A549 (cell line): ENCODE data around the gene SNAP91. TPM values are rescaled to one million over a fixed set of nuclear protein-coding genes. Genes with fewer than 3 reads are reported as not detected.

Source experiments
- ATAC-seq, 2 experiments: fragments of 200-7000 bp in 1 of 2; fragments of >200 bp in 1 of 2; cut with Nextera tagmentation in 1 of 2; cut with Tn5 transposase in 1 of 2; 3 replicates each; pipeline versions ENCODE4 v1.8.0 to v1.9.1; 2018 to 2020; ENCODE audit warnings: mild to moderate bottlenecking in 1 of 2, moderate library complexity in 1 of 2
- CTCF ChIA-PET: fragments of 300-600 bp; sonication (Branson Sonifier 250); formaldehyde crosslinking; extraction: SDS; loops from one replicate; lab custom pipeline; 2021; ENCODE audit warnings: antibody characterized with exemption, inconsistent platforms; lab: Yijun Ruan, JAX
- POLR2A ChIA-PET: fragments of 350-600 bp; formaldehyde crosslinking; extraction: SDS; loops from one replicate; lab custom pipeline; 2021; ENCODE audit warnings: antibody characterized with exemption, inconsistent platforms; lab: Yijun Ruan, JAX
- DNase-seq, 2 experiments: peaks; one replicate each; pipeline versions ENCODE4 v3.0.0 to v3.0.0-alpha.2; 2011 to 2016; ENCODE audit warnings: low read depth in 1 of 2, low spot score in 1 of 2
- FAIRE-seq: peaks from 2 replicates; lab custom pipeline; 2011; peaks lifted over from hg19 to GRCh38; lab: Jason Lieb, UNC
- H3K27ac ChIP-seq, 2 experiments: fragments of >200 bp; sonication (Bioruptor Twin); formaldehyde crosslinking; 3 replicates each; pipeline ENCODE4 v1.5.1; 2016 to 2017
- H3K4me1 ChIP-seq: fragments of >200 bp; sonication (Bioruptor Twin); formaldehyde crosslinking; 3 replicates; pipeline ENCODE4 v1.6.1; 2016
- H3K4me2 ChIP-seq: fragments of >200 bp; sonication (Bioruptor Twin); formaldehyde crosslinking; 3 replicates; pipeline ENCODE4 v1.6.1; 2016
- H3K4me3 ChIP-seq: fragments of >200 bp; sonication (Bioruptor Twin); formaldehyde crosslinking; 3 replicates; pipeline ENCODE4 v1.5.1; 2016
- H3K9me3 ChIP-seq: fragments of >200 bp; sonication (Bioruptor Twin); formaldehyde crosslinking; 3 replicates; pipeline ENCODE4 v1.6.1; 2016
- BHLHE40 ChIP-seq: IDR thresholded peaks from 2 replicates; pipeline ENCODE4 v1.6.1; 2012; ENCODE audit warnings: low read depth, low read length, inconsistent platforms
- CBX8 ChIP-seq: fragments of 200-600 bp; sonication (generic); IDR thresholded peaks from 2 replicates; pipeline ENCODE4 v1.6.1; 2016
- CHD4 ChIP-seq: fragments of 200-600 bp; sonication (generic); IDR thresholded peaks from 2 replicates; pipeline ENCODE4 v1.6.1; 2016; ENCODE audit warnings: antibody characterized with exemption, mild to moderate bottlenecking, borderline replicate concordance
- EHMT2 ChIP-seq: fragments of 200-600 bp; sonication (generic); IDR thresholded peaks from 2 replicates; pipeline ENCODE4 v1.6.1; 2016; ENCODE audit warnings: antibody characterized with exemption, low read depth, mild to moderate bottlenecking, moderate library complexity
- EP300 ChIP-seq, 2 experiments: fragments of >200 bp; sonication (Bioruptor Twin); formaldehyde crosslinking; IDR thresholded peaks; 2 replicates in 1 of 2; 3 replicates in 1 of 2; pipeline ENCODE4 v1.6.1; 2016 to 2017
- FOSB ChIP-seq: fragments of 250-450 bp; sonication (Bioruptor Pico); IDR thresholded peaks from 2 replicates; pipeline ENCODE4 v1.5.0; 2020; ENCODE audit warnings: mild to moderate bottlenecking, moderate library complexity
- HOXA7 ChIP-seq: fragments of 250-450 bp; sonication (Bioruptor Pico); IDR thresholded peaks from 2 replicates; pipeline ENCODE4 v1.5.0; 2020; ENCODE audit warnings: mild to moderate bottlenecking, moderate library complexity
- HOXB13 ChIP-seq: fragments of 250-450 bp; sonication (Bioruptor Pico); IDR thresholded peaks from 2 replicates; pipeline ENCODE4 v1.5.0; 2020; ENCODE audit warnings: low read depth, mild to moderate bottlenecking, moderate library complexity
- JUNB ChIP-seq: fragments of >200 bp; sonication (Bioruptor Twin); formaldehyde crosslinking; IDR thresholded peaks from 2 replicates; pipeline ENCODE4 v1.6.1; 2016
- KDM1A ChIP-seq: fragments of 200-600 bp; sonication (generic); IDR thresholded peaks from 2 replicates; pipeline ENCODE4 v1.6.1; 2016; ENCODE audit warnings: low read depth, mild to moderate bottlenecking
- MAFK ChIP-seq: fragments of 450-650 bp; IDR thresholded peaks from 2 replicates; pipeline ENCODE4 v1.6.1; 2014; ENCODE audit not compliant: partially characterized antibody
- MAZ ChIP-seq: fragments of 150-350 bp; IDR thresholded peaks from 2 replicates; pipeline ENCODE4 v1.6.1; 2014; ENCODE audit warnings: antibody characterized with exemption, low read depth, low read length, borderline replicate concordance
- MYC ChIP-seq: IDR thresholded peaks from 2 replicates; pipeline ENCODE4 v1.6.1; 2012; ENCODE audit warnings: mild to moderate bottlenecking, inconsistent platforms, low read length, improper control_type of control experiment, borderline replicate concordance
- NFE2L2 ChIP-seq: fragments of 150-350 bp; conservative IDR thresholded peaks from 2 replicates; pipeline ENCODE4 v1.6.1; 2014; ENCODE audit warnings: low read length
- NPAS2 ChIP-seq: fragments of 250-450 bp; sonication (Bioruptor Pico); IDR thresholded peaks from 2 replicates; pipeline ENCODE4 v1.8.0; 2022; ENCODE audit warnings: mild to moderate bottlenecking, moderate library complexity, borderline replicate concordance
- NR3C1 ChIP-seq: fragments of >200 bp; sonication (Bioruptor Twin); formaldehyde crosslinking; IDR thresholded peaks from 3 replicates; pipeline ENCODE4 v1.6.1; 2017
- PHF8 ChIP-seq: fragments of 200-600 bp; sonication (generic); IDR thresholded peaks from 2 replicates; pipeline ENCODE4 v1.6.1; 2016; ENCODE audit warnings: low read depth, mild to moderate bottlenecking, antibody characterized with exemption, moderate library complexity, borderline replicate concordance
- SREBF2 ChIP-seq: fragments of 450-650 bp; IDR thresholded peaks from 2 replicates; pipeline ENCODE4 v1.6.1; 2014; ENCODE audit warnings: mild to moderate bottlenecking, moderate library complexity
- ZC3H11A ChIP-seq: fragments of 450-650 bp; IDR thresholded peaks from 2 replicates; pipeline ENCODE4 v1.6.1; 2014; ENCODE audit warnings: antibody characterized with exemption, mild to moderate bottlenecking
- ZFP36 ChIP-seq: fragments of 450-650 bp; IDR thresholded peaks from 2 replicates; pipeline ENCODE4 v1.6.1; 2014; ENCODE audit warnings: borderline replicate concordance; ENCODE audit not compliant: partially characterized antibody
- WGBS: methylation state at CpG from one replicate; pipeline ENCODE4 v1.1.6; 2017; ENCODE audit errors: missing lambda C conversion rate; 5-methylcytosine and 5-hydroxymethylcytosine counted together
- polyA plus RNA-seq, 4 experiments: library from polyadenylated mRNA; depleted of rRNA in 3 of 4; stranded (reverse); fragments of >200 nt; fragmentation: RNase III in 1 of 4; extraction: RNeasy Plus Mini Kit Qiagen cat#74134 plus additional on column Dnase treatment in 1 of 4; gene quantifications; 2 replicates in 3 of 4; 3 replicates in 1 of 4; pipeline ENCODE4 v1.2.3, GENCODE V29; 2011 to 2017
- TF ChIP-seq, protein P1 (sequence below): fragments of 450-650 bp; IDR thresholded peaks from 2 replicates; pipeline ENCODE4 v1.6.1; 2014; ENCODE audit warnings: antibody characterized with exemption
- TF ChIP-seq, protein P2 (sequence below): fragments of 150-350 bp; IDR thresholded peaks from 2 replicates; pipeline ENCODE4 v1.6.1; 2014; ENCODE audit warnings: low read depth, mild to moderate bottlenecking, low read length

The SNAP91 gene
- polyA plus RNA-seq, 2 of the 4 experiments (the other 2 are of a cell fraction) = 0.13 to 0.39 TPM

- no peak for TF ChIP-seq CHD4
- FAIRE-seq (no peak), DNase-seq (no peak), ATAC-seq (no peak)
- Histone ChIP-seq H3K27ac (no peak overlapping the region), H3K4me2 (no peak overlapping the region), H3K4me3 (no peak overlapping the region), H3K4me1 (no peaks in the 10 kb centered on the region), H3K9me3 (no peaks in the 10 kb centered on the region)
- ChIA-PET POLR2A (no interaction called here), CTCF (interaction anchor here (1.7 kb wide), 1 partner anchor 18 kb away, joined by 5 read pairs; no protein-coding TSS in a partner anchor)
- 89% methylated on average over 1 of the region's 1 CpG for WGBS
Measured at GRCh38 chr6:83597511-83597910, 111.4 kb downstream of the SNAP91 start.

DNA sequence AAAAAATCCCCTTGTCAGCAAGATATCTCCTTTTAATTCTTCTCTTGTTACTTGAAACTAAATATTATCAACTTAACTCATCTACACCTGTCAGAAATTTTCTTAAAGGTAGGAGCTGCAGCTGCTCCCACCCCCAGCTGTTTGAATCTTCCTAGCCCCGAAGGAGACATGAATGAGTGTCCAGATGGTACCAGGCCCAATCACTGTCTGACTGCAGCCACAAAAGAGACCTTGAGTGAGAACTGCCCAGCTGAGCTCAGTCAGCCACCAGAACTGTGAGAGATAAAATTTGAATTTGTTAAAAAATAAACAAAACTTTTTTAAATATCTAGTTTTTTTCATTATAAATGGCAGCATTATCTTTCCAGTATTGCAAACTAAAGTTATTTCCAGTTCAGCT, 111.8 kb downstream of the SNAP91 start:
- H3K27ac ChIP-seq = no peak overlapping the region
- FAIRE-seq = no peak
- no peaks in the 10 kb centered on the region for H3K9me3 ChIP-seq
- no peaks in the 10 kb centered on the region for H3K4me1 ChIP-seq
- no peak for ATAC-seq
- DNase-seq = no peak
- ChIA-PET POLR2A (no interaction called here), CTCF (interaction anchor here (1.7 kb wide), 1 partner anchor 18 kb away, joined by 5 read pairs; no protein-coding TSS in a partner anchor)
- no peak overlapping the region for H3K4me2 ChIP-seq
- peak; percentile 37 for TF ChIP-seq MAFK
- no peak for TF ChIP-seq BHLHE40
- TF ChIP-seq FOSB (CRISPR knock-in tag) = no peak
- 63% methylated on average over 1 of the region's 1 CpG for WGBS
- H3K4me3 ChIP-seq = no peak overlapping the region

- no peak overlapping the region for H3K4me2 ChIP-seq
- H3K4me3 ChIP-seq = no peak overlapping the region
- no peak overlapping the region for H3K27ac ChIP-seq
- FAIRE-seq = no peak
- CTCF ChIA-PET = no interaction called here
- no peak for ATAC-seq
- TF ChIP-seq EHMT2 (no peak), NPAS2 (CRISPR knock-in tag) (no peak), HOXB13 (no peak)
- POLR2A ChIA-PET = no interaction called here
- DNase-seq = no peak
- no peaks in the 10 kb centered on the region for H3K9me3 ChIP-seq
- no peaks in the 10 kb centered on the region for H3K4me1 ChIP-seq
Measured at GRCh38 chr6:83594941-83595340, 114.0 kb downstream of the SNAP91 start.

DNA sequence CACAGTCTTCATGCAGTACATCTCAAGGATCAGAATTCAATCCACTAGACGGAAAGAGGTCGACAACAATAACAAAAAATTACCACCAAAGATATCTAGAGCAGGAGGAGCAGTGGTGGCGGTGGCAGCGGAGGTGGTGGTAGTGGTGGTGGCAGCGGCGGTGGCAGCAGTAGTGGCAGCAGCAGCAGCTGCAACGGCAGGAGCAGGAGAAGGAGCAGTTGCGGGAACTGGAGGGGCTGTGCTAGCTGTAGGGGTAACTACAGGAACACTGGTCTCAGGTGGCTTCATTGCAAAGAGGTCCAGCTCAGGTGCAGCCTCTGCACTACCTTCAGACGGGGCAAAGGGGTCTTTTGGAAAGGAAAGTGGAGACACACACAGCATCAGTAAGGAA, 115.5 kb downstream of the SNAP91 start:
- ATAC-seq (no peak), DNase-seq (no peak), FAIRE-seq (no peak)
- no peak overlapping the region for H3K27ac ChIP-seq
- H3K4me2 ChIP-seq = peak overlapping the region; percentile 46; the same call in 1 of the 3 replicates
- H3K4me1 ChIP-seq = no peaks in the 10 kb centered on the region
- H3K9me3 ChIP-seq = no peaks in the 10 kb centered on the region
- ChIA-PET CTCF (interaction anchor here (0.8 kb wide), 1 partner anchor 22 kb away, joined by 3 read pairs; no protein-coding TSS in a partner anchor), POLR2A (no interaction called here)
- no peak for TF ChIP-seq CBX8
- TF ChIP-seq CHD4 = no peak
- no peak for TF ChIP-seq NR3C1
- no peak for TF ChIP-seq EP300 (IDR thresholded peaks at IDR 0.05)
- TF ChIP-seq, protein P1, sequence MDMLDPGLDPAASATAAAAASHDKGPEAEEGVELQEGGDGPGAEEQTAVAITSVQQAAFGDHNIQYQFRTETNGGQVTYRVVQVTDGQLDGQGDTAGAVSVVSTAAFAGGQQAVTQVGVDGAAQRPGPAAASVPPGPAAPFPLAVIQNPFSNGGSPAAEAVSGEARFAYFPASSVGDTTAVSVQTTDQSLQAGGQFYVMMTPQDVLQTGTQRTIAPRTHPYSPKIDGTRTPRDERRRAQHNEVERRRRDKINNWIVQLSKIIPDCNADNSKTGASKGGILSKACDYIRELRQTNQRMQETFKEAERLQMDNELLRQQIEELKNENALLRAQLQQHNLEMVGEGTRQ = no peak
- TF ChIP-seq MYC = no peak
- TF ChIP-seq, protein P2, sequence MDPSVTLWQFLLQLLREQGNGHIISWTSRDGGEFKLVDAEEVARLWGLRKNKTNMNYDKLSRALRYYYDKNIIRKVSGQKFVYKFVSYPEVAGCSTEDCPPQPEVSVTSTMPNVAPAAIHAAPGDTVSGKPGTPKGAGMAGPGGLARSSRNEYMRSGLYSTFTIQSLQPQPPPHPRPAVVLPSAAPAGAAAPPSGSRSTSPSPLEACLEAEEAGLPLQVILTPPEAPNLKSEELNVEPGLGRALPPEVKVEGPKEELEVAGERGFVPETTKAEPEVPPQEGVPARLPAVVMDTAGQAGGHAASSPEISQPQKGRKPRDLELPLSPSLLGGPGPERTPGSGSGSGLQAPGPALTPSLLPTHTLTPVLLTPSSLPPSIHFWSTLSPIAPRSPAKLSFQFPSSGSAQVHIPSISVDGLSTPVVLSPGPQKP = no peak
- TF ChIP-seq KDM1A = no peak
- TF ChIP-seq HOXA7 (CRISPR knock-in tag) = no peak
- TF ChIP-seq ZC3H11A = no peak
- TF ChIP-seq NFE2L2 = no peak
- no peak for TF ChIP-seq MAZ
- no peak for TF ChIP-seq JUNB
- no peak for TF ChIP-seq PHF8
- TF ChIP-seq ZFP36 = no peak
- TF ChIP-seq BHLHE40 = no peak
- no peak for TF ChIP-seq SREBF2
- WGBS = 68% methylated on average over 9 of the region's 9 CpGs
- H3K4me3 ChIP-seq = no peak overlapping the region
